Measurements from ENCODE around the gene TSG101.

Gene TSG101

DNA sequence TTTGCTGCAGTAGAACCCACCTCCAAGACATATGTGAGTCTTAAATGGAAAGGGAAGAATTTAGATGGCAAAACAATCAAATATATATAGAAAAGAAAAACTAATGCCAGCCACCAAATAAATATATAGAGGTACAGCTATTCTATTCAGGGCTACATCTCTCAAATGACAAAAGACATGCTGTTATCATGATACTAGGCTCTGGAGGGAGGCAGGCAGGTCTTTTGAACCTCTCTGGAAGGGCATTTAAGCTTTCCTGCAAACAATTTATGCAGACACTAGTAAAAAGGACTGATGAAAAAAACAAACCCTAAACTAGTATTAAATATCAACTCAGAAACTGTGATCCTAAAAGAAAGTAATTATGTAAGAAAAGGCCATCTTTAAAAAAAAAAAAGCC lies 37.4 kb upstream of the TSG101 start:
- Histone ChIP-seq H4K20me1 (ENCODE audit: insufficient read depth, low read length) (no peaks in the 10 kb centered on the region), H3K4me1 (ENCODE audit: low read length) (no peaks in the 10 kb centered on the region), H3K9ac (ENCODE audit: low read length) (no peak overlapping the region), H3K4me2 (ENCODE audit: low read length) (no peak overlapping the region), H3K79me2 (ENCODE audit: low read length) (no peaks in the 10 kb centered on the region), H3K36me3 (replicated peaks; ENCODE audit: low read depth, low read length) (no peaks in the 10 kb centered on the region), H3K27me3 (ENCODE audit: low read depth, low read length) (no peaks in the 10 kb centered on the region), H3K9me3 (ENCODE audit: insufficient read depth, low read length) (no peaks in the 10 kb centered on the region), H3K27ac (ENCODE audit: low read length) (no peak overlapping the region), H2AFZ (ENCODE audit: low read depth, low read length) (no peak overlapping the region), H3K4me3 (ENCODE audit: low read length) (no peak overlapping the region)
- TF ChIP-seq, protein P1, sequence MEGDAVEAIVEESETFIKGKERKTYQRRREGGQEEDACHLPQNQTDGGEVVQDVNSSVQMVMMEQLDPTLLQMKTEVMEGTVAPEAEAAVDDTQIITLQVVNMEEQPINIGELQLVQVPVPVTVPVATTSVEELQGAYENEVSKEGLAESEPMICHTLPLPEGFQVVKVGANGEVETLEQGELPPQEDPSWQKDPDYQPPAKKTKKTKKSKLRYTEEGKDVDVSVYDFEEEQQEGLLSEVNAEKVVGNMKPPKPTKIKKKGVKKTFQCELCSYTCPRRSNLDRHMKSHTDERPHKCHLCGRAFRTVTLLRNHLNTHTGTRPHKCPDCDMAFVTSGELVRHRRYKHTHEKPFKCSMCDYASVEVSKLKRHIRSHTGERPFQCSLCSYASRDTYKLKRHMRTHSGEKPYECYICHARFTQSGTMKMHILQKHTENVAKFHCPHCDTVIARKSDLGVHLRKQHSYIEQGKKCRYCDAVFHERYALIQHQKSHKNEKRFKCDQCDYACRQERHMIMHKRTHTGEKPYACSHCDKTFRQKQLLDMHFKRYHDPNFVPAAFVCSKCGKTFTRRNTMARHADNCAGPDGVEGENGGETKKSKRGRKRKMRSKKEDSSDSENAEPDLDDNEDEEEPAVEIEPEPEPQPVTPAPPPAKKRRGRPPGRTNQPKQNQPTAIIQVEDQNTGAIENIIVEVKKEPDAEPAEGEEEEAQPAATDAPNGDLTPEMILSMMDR (IDR thresholded peaks at IDR 0.05; ENCODE audit: low read depth, low read length), result no peak
- no peak for TF ChIP-seq EZH2phosphoT487 (IDR thresholded peaks at IDR 0.05; ENCODE audit: low read depth)

DNA sequence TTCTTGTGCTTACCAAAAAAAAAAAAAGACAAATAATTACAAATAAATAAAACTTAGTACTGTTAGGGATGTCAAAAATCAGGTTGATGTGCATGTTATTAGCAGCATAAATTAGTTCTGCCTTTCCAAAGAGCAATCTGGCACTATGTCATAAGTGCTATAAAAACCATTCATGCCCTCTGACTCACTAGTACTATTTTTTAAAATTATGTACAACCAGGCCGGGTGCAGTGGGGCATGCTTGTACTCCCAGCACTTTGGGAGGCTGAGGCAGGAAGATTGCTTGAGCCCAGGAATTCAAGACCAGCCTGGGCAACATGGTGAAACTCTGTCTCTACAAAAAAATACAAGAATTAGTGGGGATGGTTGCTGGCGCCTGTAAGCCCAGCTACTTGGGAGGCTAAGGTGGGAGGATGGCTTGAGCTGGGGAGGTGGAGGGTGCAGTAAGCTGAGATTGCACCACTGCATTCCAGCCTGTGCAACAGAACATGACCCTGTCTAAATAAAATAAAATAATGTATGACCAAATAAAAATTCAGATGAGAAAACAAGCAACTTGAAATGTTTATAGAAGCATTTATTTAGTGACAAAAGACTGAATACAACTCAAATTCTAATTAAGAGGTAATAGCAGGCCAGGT lies 36.5 kb upstream of the TSG101 start:
- no peaks in the 10 kb centered on the region for H3K4me1 ChIP-seq (ENCODE audit: low read length)
- no peak for TF ChIP-seq EZH2phosphoT487 (IDR thresholded peaks at IDR 0.05; ENCODE audit: low read depth)
- TF ChIP-seq, protein P1 (IDR thresholded peaks at IDR 0.05; ENCODE audit: low read depth, low read length), result no peak
- no peak overlapping the region for H3K9ac ChIP-seq (ENCODE audit: low read length)
- H3K27me3 ChIP-seq (ENCODE audit: low read depth, low read length), result no peaks in the 10 kb centered on the region
- H3K27ac ChIP-seq (ENCODE audit: low read length), result no peak overlapping the region
- no peaks in the 10 kb centered on the region for H3K36me3 ChIP-seq (replicated peaks; ENCODE audit: low read depth, low read length)
- no peak overlapping the region for H3K4me2 ChIP-seq (ENCODE audit: low read length)
- no peak overlapping the region for H2AFZ ChIP-seq (ENCODE audit: low read depth, low read length)
- no peaks in the 10 kb centered on the region for H3K9me3 ChIP-seq (ENCODE audit: insufficient read depth, low read length)
- H3K79me2 ChIP-seq (ENCODE audit: low read length), result no peaks in the 10 kb centered on the region
- no peaks in the 10 kb centered on the region for H4K20me1 ChIP-seq (ENCODE audit: insufficient read depth, low read length)
- H3K4me3 ChIP-seq (ENCODE audit: low read length), result no peak overlapping the region

DNA sequence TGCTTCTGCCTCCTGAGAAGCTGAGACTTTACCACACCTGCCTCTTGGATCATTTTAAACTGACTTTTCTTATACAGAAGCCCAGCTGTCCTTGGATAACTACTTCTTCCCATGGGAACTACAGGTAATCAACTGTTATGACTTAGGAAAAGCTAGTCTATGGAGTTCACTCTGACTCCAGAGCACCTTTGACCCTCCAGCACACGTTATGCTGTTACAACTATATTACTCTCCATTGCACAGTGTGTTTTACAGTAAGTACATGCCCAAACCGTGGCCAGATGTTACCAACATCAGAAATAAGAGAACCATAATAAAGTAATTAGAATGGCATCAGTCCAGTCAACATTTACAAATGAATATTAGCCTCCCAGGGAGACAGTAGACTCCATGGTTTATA lies 21.3 kb upstream of the TSG101 start:
- H3K9ac ChIP-seq (ENCODE audit: low read length), result no peak overlapping the region
- no peak overlapping the region for H3K4me3 ChIP-seq (ENCODE audit: low read length)

DNA sequence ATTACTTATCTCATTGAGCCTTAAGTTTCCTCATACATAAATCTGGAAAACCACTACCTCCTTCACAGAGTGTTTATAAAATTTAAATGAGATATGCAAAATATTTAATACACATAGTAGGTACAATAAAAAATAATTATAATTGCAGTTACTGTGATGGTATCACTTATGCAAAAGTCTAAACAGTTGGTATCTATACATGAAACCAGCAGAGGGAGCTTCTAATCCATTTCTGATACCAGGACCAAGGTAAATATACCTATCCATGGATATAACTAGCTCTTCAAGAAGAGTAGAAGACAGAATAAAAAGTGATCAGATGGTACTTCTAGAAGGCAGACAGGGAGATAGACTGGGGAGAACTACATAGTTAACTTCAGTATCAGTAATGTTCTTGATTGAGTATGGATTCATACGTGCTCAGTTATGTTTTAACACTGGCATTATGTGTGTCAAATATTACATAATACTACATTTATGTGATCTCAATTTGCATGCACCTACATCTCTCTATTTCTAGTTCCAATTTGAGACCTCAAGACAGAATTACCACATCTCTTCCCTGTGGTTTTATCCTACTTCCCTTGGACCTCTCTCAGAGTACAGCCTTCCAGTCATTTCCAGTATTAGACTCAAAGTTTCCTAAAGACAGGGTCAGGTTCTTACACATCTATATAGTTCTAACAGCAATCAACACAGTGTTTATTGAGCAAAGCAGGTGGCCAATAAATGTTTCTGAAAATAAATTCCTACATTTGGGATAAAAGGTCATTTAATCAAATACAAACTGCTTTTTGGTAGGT lies 13.7 kb upstream of the TSG101 start:
- Histone ChIP-seq H3K27ac (ENCODE audit: low read length) (no peak overlapping the region), H3K27me3 (ENCODE audit: low read depth, low read length) (no peaks in the 10 kb centered on the region), H3K9me3 (ENCODE audit: insufficient read depth, low read length) (no peaks in the 10 kb centered on the region), H3K4me3 (ENCODE audit: low read length) (no peak overlapping the region), H2AFZ (ENCODE audit: low read depth, low read length) (no peak overlapping the region), H3K4me1 (ENCODE audit: low read length) (peaks cover 6% of the 10 kb centered on the region; the same call in 1 of the 2 replicates), H3K9ac (ENCODE audit: low read length) (no peak overlapping the region), H3K79me2 (ENCODE audit: low read length) (no peaks in the 10 kb centered on the region), H3K36me3 (replicated peaks; ENCODE audit: low read depth, low read length) (no peaks in the 10 kb centered on the region), H3K4me2 (ENCODE audit: low read length) (no peak overlapping the region), H4K20me1 (ENCODE audit: insufficient read depth, low read length) (no peaks in the 10 kb centered on the region)
- TF ChIP-seq, protein P1 (IDR thresholded peaks at IDR 0.05; ENCODE audit: low read depth, low read length), result peak; percentile 86
- no peak for TF ChIP-seq EZH2phosphoT487 (IDR thresholded peaks at IDR 0.05; ENCODE audit: low read depth)

More for the DNA sequence above, 21.3 kb upstream of the TSG101 start:
- TF ChIP-seq EZH2phosphoT487 (IDR thresholded peaks at IDR 0.05; ENCODE audit: low read depth), result no peak
- TF ChIP-seq, protein P1 (IDR thresholded peaks at IDR 0.05; ENCODE audit: low read depth, low read length), result no peak
- Histone ChIP-seq H3K79me2 (ENCODE audit: low read length) (no peaks in the 10 kb centered on the region), H3K27ac (ENCODE audit: low read length) (no peak overlapping the region), H3K4me2 (ENCODE audit: low read length) (no peak overlapping the region), H2AFZ (ENCODE audit: low read depth, low read length) (no peak overlapping the region), H3K4me1 (ENCODE audit: low read length) (no peaks in the 10 kb centered on the region), H3K27me3 (ENCODE audit: low read depth, low read length) (no peaks in the 10 kb centered on the region), H3K9me3 (ENCODE audit: insufficient read depth, low read length) (no peaks in the 10 kb centered on the region), H3K36me3 (replicated peaks; ENCODE audit: low read depth, low read length) (peaks cover 2% of the 10 kb centered on the region), H4K20me1 (ENCODE audit: insufficient read depth, low read length) (no peaks in the 10 kb centered on the region)

Measured in OCI-LY3 (cell line).